ENCODE measurements around the gene NDUFAF8. TPM values are rescaled to one million over a fixed set of nuclear protein-coding genes. Genes with fewer than 3 reads are reported as not detected.

NDUFAF8 gene
- total RNA-seq, 2 experiments from 2014 or later: 31.0 to 57.9 TPM

DNA sequence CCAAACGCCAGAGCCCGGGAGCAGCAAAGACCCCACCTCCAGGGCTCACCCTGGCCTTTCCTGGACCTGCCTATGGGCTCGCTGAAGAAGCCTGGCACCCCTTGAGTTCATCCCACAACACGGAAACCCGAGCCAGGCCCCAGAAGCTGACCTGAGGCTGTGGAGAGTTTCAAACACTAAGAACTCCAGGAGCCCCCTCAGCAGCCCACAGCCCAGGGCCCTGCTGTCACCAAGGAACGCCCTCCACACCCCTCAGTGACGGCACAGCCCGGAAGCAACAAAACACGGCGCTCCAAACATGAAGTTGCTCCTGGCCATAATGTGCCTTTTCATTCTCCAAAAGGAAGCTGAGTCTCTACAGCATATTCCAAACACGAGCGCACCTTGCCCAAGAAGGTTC, 46.8 kb downstream of the NDUFAF8 start:
- Mint-ChIP-seq H3K27ac (peak overlapping the region; percentile 95), H3K9me3 (ENCODE audit: low read depth) (no peaks in the 10 kb centered on the region), H3K36me3 (ENCODE audit: low read depth) (peaks cover 23% of the 10 kb centered on the region), H3K4me3 (peak overlapping the region; percentile 79), H3K27me3 (no peaks in the 10 kb centered on the region), H3K4me1 (peaks cover 35% of the 10 kb centered on the region)
- intact Hi-C loops (cut with DNase I, micrococcal nuclease): loop anchor here in 1 of 2 experiments (1.0 to 2.0 kb wide), 3 partner anchors 9 to 199 kb away; partner anchors contain the start of genes CEP131 and SLC38A10
- no peak for ATAC-seq
- ChIA-PET POLR2A (no interaction called here), CTCF (no interaction called here)
- DNase-seq: no peak

DNA sequence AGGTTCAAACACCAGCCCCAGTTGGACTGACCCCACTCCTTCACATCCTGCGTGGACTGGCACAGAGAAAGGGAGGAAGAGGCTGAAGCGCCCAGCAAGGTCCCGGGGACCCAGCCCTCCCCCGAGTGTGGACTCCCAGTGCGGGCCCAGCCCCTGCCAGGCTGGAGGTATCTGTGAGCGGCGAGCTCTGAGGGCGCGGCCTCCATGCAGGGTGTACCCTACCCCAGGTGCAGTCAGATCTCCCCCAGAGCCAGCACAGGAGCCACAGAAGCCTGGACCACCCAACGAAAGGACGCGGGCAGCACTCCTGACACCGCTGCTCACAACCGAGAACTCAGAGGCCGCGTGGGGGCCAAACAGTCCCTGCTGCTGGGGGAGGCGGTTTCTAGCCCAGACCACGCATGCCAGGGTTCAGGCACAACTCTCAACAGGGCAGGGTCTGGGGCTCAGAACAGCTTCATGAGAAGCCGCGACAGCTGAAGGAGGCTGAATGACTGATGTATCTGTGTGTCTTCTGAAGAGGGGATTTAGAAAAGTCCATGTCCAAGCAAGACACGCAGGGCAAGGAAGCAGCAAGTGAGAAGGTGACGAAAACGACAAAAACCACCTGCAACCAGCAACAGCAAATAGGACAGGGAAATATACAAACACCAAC, 47.5 kb downstream of the NDUFAF8 start:
- intact Hi-C loops (cut with DNase I, micrococcal nuclease): no loop called here
- Mint-ChIP-seq H3K4me1 (peaks cover 40% of the 10 kb centered on the region), H3K27ac (peak overlapping the region; percentile 95), H3K27me3 (no peaks in the 10 kb centered on the region), H3K36me3 (ENCODE audit: low read depth) (peaks cover 23% of the 10 kb centered on the region), H3K4me3 (peak overlapping the region; percentile 79), H3K9me3 (ENCODE audit: low read depth) (no peaks in the 10 kb centered on the region)
- CTCF ChIA-PET: interaction anchor here (0.5 to 0.9 kb wide), 2 partner anchors 230 to 263 kb away, joined by 3 read pairs; no protein-coding TSS in a partner anchor
- ATAC-seq: no peak
- POLR2A ChIA-PET: no interaction called here
- no peak for DNase-seq

DNA sequence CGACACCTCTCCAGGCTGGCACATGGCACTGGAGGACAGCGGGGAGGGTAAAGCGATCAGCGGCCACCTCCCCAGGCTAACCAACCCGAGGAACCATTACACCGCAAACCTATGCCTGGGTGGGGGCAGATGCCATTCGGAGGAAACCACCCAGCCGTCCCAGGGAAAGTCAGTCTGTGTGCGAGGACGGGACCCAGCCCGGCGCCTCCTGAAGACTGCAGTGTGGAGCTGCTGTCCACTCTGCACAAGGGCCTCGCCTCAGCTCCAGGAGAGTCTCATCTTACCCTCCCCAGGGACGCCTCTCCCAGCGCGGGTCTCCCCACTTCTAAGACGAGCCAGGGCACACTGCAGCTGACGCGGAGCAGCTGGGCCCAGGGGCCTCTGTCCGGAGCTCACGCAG, 48.0 kb downstream of the NDUFAF8 start:
- H3K4me3 Mint-ChIP-seq: no peak overlapping the region
- intact Hi-C loops (cut with DNase I, micrococcal nuclease): no loop called here

DNA sequence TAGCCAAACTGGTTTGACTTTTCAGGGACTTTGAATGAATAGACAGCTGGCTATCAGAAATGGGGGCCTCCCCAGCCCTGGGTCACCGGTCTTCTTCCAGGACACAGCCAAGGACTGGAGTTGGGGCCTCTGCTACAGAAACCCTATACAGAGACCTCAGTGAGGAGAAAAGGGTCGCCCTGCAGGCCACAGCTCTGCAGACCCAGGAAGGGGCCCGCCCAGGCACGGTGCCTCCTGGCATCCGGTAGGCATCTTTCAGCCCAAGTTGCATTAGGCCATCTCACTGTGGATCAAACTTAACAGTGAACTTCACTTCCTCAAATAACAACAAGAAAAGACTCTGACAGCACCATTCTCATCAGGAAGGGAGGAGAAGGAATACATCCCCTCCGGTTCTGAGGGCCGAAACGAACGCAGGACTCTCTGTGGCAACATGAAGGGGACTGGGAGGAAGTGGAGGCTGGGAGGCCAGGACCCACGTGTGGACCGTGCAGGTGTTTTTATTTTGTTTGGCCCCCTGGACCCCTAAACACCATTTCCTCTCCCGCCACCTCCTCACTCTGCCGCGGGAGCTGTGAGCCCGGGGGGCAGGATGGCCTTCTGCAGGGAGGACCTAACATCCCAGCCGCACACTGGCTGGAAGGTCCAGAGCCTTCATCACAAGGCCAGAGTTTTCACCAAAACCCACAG, 48.8 kb downstream of the NDUFAF8 start:
- no peaks in the 10 kb centered on the region for H3K27me3 Mint-ChIP-seq
- CTCF ChIA-PET: interaction anchor here (0.9 kb wide), 1 partner anchor 264 kb away, joined by 3 read pairs; no protein-coding TSS in a partner anchor
- ATAC-seq (no peak), DNase-seq (no peak)
- no peaks in the 10 kb centered on the region for H3K9me3 Mint-ChIP-seq (ENCODE audit: low read depth)
- H3K4me3 Mint-ChIP-seq: no peak overlapping the region
- POLR2A ChIA-PET: no interaction called here
- peak overlapping the region; percentile 56 for H3K27ac Mint-ChIP-seq
- H3K36me3 Mint-ChIP-seq (ENCODE audit: low read depth): peaks cover 23% of the 10 kb centered on the region
- intact Hi-C loops (cut with DNase I, micrococcal nuclease): no loop called here
- H3K4me1 Mint-ChIP-seq: peaks cover 44% of the 10 kb centered on the region

More for the DNA sequence above, 48.0 kb downstream of the NDUFAF8 start:
- Mint-ChIP-seq H3K4me1 (peaks cover 42% of the 10 kb centered on the region), H3K27me3 (no peaks in the 10 kb centered on the region), H3K36me3 (ENCODE audit: low read depth) (peaks cover 23% of the 10 kb centered on the region), H3K27ac (peak overlapping the region; percentile 65), H3K9me3 (ENCODE audit: low read depth) (no peaks in the 10 kb centered on the region)
- no peak for DNase-seq
- ChIA-PET CTCF (interaction anchor here (0.9 kb wide), 1 partner anchor 263 kb away, joined by 3 read pairs; no protein-coding TSS in a partner anchor), POLR2A (no interaction called here)
- no peak for ATAC-seq

DNA sequence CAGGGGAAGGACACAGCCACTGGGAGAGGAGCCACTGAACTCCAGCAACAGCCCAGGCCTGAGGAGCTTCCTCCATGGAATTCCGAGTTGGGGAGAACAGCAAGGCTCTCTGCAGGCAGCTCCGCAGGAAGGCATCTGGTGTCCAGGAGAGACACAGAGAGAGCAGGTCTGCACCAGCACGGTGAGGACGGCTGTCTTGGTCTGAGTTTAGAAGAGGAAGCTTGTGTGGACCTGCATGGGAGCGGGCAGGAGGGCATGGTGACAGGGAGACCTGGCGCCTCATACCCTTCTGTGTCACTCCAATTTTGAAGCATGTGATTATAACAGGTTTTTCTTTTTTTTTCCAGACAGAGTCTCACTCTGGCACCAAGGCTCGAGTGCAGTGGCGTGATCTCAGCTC, 49.6 kb downstream of the NDUFAF8 start:
- H3K9me3 Mint-ChIP-seq (ENCODE audit: low read depth): no peaks in the 10 kb centered on the region

DNA sequence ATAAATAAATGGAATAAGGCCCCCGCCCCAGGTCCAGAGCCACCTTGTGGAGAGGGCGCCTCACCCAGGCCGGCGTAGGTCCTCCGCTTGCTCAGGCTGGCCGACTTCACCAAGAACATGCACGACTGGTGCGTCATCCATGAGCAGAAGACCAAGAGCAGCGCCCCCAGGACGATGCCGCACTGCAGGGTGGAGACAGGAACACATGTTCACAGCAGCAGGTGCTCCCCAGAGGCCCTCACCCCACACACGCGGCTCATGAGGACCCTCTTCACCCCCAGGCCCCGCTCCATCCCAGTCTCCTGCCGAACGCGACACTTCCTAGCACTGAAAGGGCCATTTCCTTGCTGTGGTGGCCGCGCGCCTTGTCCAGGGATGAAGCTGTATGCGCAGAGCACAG, 50.5 kb downstream of the NDUFAF8 start:
- peaks cover 29% of the 10 kb centered on the region for H3K36me3 Mint-ChIP-seq (ENCODE audit: low read depth)
- ChIA-PET POLR2A (no interaction called here), CTCF (interaction anchor here (0.7 kb wide), 1 partner anchor 113 kb away, joined by 3 read pairs; no protein-coding TSS in a partner anchor)
- H3K9me3 Mint-ChIP-seq (ENCODE audit: low read depth): no peaks in the 10 kb centered on the region
- H3K4me3 Mint-ChIP-seq: no peak overlapping the region
- intact Hi-C loops (cut with DNase I, micrococcal nuclease): no loop called here
- DNase-seq (no peak), ATAC-seq (no peak)
- no peak overlapping the region for H3K27ac Mint-ChIP-seq
- H3K4me1 Mint-ChIP-seq: peaks cover 56% of the 10 kb centered on the region
- H3K27me3 Mint-ChIP-seq: no peaks in the 10 kb centered on the region

More for the DNA sequence above, 49.6 kb downstream of the NDUFAF8 start:
- no peak for ATAC-seq
- Mint-ChIP-seq H3K4me3 (no peak overlapping the region), H3K36me3 (ENCODE audit: low read depth) (peaks cover 25% of the 10 kb centered on the region), H3K27ac (peak overlapping the region; percentile 42), H3K4me1 (peaks cover 51% of the 10 kb centered on the region), H3K27me3 (no peaks in the 10 kb centered on the region)
- ChIA-PET CTCF (no interaction called here), POLR2A (no interaction called here)
- intact Hi-C loops (cut with DNase I, micrococcal nuclease): no loop called here
- no peak for DNase-seq

DNA sequence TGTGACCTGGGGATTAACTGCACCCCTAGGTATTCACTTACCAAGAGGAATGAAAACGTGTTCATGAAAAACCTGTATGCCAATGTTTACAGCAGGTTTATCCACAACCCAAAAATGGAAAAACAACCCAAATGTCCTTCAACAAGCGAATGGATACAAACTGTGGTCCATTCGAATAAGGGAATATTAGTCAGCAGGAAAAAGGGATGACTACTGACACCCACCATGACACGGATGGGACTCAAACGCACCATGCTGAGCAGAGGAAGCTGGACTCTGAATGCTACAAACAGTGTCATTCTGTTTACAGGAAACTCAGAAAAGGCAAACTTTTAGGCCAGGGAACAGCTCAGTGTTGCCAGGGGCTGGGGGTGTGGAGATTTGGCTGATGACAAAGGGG, 51.1 kb downstream of the NDUFAF8 start:
- peaks cover 51% of the 10 kb centered on the region for H3K4me1 Mint-ChIP-seq
- no peak overlapping the region for H3K4me3 Mint-ChIP-seq
- no peaks in the 10 kb centered on the region for H3K27me3 Mint-ChIP-seq
- DNase-seq (no peak), ATAC-seq (no peak)
- ChIA-PET POLR2A (interaction anchor here (0.6 kb wide), 1 partner anchor 42 kb away, joined by 4 read pairs; no protein-coding TSS in a partner anchor), CTCF (interaction anchor here (0.6 to 0.7 kb wide), 2 partner anchors 11 to 113 kb away, joined by 3 read pairs; no protein-coding TSS in a partner anchor)
- no peak overlapping the region for H3K27ac Mint-ChIP-seq
- peaks cover 26% of the 10 kb centered on the region for H3K36me3 Mint-ChIP-seq (ENCODE audit: low read depth)
- intact Hi-C loops (cut with DNase I, micrococcal nuclease): no loop called here
- H3K9me3 Mint-ChIP-seq (ENCODE audit: low read depth): no peaks in the 10 kb centered on the region

Other genes starting within 250 kb of the NDUFAF8 start
- gene CHMP6, start 247.5 kb upstream of the NDUFAF8 start, total RNA-seq: 10 to 100 TPM; 15.9 to 19.4 TPM
- gene BAIAP2, start 204.2 kb upstream of the NDUFAF8 start, total RNA-seq: 1 to 10 TPM; 4.6 to 5.0 TPM
- not detected for gene PVALEF, start 73.8 kb upstream of the NDUFAF8 start, total RNA-seq
- under 1 TPM; 0.35 to 0.41 TPM for gene AATK, start 73.1 kb upstream of the NDUFAF8 start, total RNA-seq
- gene CEP131, start 16.4 kb upstream of the NDUFAF8 start, total RNA-seq: 1 to 10 TPM; 7.6 to 9.5 TPM
- gene TEPSIN, start 263 bp upstream of the NDUFAF8 start, total RNA-seq: 10 to 100 TPM; 17.8 to 20.3 TPM
- gene SLC38A10, start 56.0 kb downstream of the NDUFAF8 start, total RNA-seq: 10 to 100 TPM; 47.6 to 52.9 TPM
- under 1 TPM in 1 of 2 experiments, not detected in 1; 0.05 TPM for gene BAHCC1, start 156.1 kb downstream of the NDUFAF8 start, total RNA-seq